ENCODE data around the gene HYDIN.
"Not testable (repeated sequence)": the region's sequence is repeated elsewhere in the genome, so short reads cannot be mapped to it uniquely, and the experiment has no call there.

- TF ChIP-seq POLR2A (IDR thresholded peaks at IDR 0.05; ENCODE audit: borderline replicate concordance, extremely low read depth, insufficient read depth, insufficient read length); ZBTB33 (IDR thresholded peaks at IDR 0.05; ENCODE audit: extremely low read depth, insufficient replicate concordance, low read length); REST (IDR thresholded peaks at IDR 0.05; ENCODE audit: low read depth); MAX (IDR thresholded peaks at IDR 0.05); CTCF (IDR thresholded peaks at IDR 0.05 in 2 of 3, conservative IDR thresholded peaks at IDR 0.05 in 1 of 3; ENCODE audit: borderline replicate concordance in 1 of 3, insufficient read depth in 1 of 3, low read depth in 2 of 3, low read length in 2 of 3); YY1 (IDR thresholded peaks at IDR 0.05; ENCODE audit: extremely low read depth, insufficient replicate concordance, low read depth, low read length); RAD21 (IDR thresholded peaks at IDR 0.05; ENCODE audit: low read depth); POLR2AphosphoS5 (IDR thresholded peaks at IDR 0.05; ENCODE audit: low read depth, low read length): not testable (repeated sequence)
These were observed 206.6 kb downstream of the HYDIN start for GRCh38 chr16:71023851-71024439.
